Inflammatory macrophage treated with lipopolysaccharide for 1 hour (primary cell): ENCODE results near the gene UBA6.

Experiments
- DNase-seq, 2 donors: peaks; one replicate each; pipeline ENCODE4 v3.0.0-alpha.2; 2020 to 2022

Gene UBA6

DNA sequence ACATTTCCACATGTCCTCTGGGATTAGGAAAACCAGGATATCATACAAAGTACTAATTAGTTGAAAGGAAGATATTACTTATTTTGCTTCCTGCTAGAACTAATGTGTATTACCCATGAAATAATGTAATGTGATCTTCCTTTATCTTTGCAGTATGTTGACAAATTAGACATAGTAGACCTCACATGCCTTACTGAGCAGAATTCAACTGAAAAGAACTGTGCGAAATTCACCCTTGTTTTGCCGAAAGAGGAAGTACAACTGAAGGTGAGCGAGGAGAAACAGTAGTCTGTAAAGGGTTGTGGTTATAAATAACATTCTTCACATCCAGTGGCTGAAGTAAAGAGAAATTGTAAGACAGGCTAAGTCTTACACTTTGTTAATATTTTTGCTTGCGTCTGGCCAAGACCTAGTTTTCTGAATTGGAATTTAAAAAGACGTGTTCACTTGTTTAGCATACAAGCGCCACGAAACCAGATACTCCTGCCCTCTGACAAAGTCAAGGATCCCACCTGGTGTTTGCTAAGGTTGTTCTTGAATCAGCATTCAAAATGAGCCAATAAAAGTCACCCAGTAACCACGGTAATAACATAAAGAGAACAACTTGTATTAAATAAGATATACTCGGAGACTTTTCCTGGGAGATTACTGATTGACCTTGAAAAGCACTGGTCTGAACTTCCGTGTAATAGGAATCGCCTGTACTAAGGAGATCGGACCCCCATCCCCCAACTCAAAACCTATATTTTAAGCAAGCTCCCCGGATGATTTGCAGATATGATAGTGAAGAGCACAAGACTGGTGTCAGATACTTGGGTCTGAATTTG, 125.5 kb downstream of the UBA6 start:
- DNase-seq, result no peak

DNA sequence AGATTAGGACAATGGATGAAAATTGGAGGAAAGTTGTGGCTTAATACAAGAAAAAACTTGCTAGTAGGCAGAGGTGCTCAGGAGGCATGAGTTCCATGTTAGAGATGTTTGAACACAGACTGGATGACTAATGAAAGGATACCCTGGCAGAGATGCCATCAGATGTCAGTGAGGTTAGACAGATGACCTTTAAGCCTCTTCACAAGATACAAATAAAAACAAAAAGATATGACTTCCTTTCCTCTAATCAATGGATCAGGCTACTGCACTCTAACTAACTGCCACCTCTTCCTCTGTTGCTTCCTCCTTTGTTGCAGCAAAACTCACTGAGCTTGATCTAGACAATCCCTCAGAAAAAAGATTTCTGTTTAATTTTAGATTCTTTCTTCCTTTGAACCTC, 127.8 kb downstream of the UBA6 start:
- no peak for DNase-seq

DNA sequence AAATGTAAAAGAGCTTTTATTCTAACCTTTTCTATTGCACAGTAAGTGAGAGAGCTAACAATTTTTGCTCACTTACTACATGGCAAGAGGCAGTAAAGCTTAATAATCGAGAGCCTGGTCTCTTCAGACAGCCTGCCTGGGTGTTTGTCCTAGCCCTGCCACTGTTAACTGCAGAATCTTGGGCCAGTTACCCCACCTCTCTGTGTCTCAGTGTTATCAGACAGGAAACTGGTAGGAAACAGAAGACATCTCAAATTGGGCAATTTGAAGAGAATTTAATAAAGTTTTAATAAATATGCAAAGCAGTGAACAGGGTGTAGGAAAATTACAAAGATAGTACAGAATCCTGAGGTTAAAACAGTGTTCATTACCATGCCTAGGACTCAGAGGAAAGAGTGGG, 129.0 kb downstream of the UBA6 start:
- DNase-seq, result no peak

DNA sequence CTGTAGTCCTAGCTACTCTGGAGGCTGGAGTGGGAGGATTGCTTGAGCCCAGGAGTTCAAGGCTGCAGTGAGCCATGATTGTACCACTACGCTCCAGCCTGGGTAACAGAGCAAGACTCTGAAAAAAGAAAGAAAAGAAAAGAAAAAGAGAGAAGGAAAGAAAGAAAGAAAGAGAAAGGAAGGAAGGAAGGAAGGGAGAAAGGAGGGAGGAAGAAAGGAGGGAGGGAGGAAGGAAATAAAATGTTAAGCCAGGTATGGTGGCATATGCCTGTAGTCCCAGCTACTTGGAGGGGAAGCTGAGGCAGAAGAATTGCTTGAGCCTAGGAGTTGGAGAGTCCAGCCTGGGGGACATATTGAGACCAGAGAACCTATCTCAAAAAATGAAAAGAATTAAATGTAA, 130.4 kb downstream of the UBA6 start:
- no peak for DNase-seq

DNA sequence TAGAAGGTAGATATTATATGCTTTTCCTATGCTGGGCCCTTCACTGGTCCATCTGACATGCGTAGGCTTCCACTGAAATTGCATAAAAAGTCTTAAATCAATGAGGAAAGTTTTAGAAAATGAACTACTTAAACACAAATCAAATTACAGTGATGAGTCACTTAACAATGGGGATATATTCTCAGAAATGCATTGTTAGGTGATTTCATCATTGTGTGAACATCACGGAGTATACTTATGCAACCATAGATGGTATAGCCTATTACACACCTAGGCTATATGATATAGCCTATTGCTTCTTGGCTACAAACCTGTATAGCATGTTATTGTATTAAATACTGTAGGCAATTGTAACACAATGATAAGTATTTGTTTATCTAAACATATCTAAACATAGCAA, 132.1 kb downstream of the UBA6 start:
- no peak for DNase-seq

DNA sequence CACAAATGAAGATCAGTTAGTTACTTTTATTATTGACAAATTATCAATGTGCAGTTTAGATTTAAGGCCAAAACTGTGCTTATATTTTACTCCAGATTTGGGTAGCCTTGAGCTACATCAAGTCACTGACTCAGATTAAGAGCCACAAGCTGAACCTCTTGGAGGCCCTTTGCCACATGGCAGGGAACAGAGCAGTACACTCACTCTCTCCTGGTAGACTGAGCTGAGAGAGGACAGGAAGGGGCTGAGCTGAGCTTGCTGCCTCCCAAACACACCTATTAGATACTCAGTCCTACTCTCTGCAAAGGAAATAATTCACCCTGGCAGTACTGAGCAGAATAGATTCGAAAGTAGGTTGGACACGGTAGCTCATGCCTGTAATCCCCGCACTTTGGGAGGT, 134.6 kb downstream of the UBA6 start:
- no peak for DNase-seq

DNA sequence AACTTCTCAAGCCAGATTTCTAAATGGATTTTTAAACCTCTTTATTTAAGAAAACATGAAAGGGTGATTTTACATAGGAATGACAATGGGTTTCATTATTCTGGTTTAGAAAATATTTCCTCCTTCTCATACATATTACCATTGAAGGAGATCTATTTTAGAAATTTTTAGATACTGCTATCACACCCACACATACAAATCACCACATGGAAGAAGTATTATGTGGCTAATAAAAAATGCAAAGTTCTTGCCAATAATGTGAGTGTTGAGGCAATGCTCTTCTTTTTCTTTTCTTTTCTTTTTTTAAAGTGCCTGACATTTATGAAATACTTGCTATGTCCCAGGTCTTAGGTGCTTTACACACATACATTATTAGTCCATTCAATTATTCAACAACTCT, 135.7 kb downstream of the UBA6 start:
- DNase-seq, result no peak
